HG03045 (cell line): ENCODE measurements around the gene ARFIP1.

Experiments used
- ATAC-seq: cut with Tn5 transposase; IDR thresholded peaks from one replicate; pipeline ENCODE4 v1.9.1; 2021; ENCODE audit warnings: mild to moderate bottlenecking, moderate library complexity; ENCODE audit not compliant: unreplicated experiment

Gene ARFIP1

GRCh38 chr4:152936446-152937335 lies 156.9 kb downstream of the ARFIP1 start:
- no peak for ATAC-seq

- peak; percentile 28 for ATAC-seq
Observed at GRCh38 chr4:152937336-152938236, 157.8 kb downstream of the ARFIP1 start.

GRCh38 chr4:152938237-152938947 lies 158.6 kb downstream of the ARFIP1 start:
- no peak for ATAC-seq

GRCh38 chr4:152939621-152940020 lies 159.9 kb downstream of the ARFIP1 start:
- ATAC-seq = no peak

- no peak for ATAC-seq
Observed at GRCh38 chr4:152940461-152940860, 160.7 kb downstream of the ARFIP1 start.

GRCh38 chr4:152941411-152941810 lies 161.7 kb downstream of the ARFIP1 start:
- ATAC-seq = no peak

GRCh38 chr4:152942346-152942745 lies 162.6 kb downstream of the ARFIP1 start:
- no peak for ATAC-seq

- ATAC-seq = no peak
Observed at GRCh38 chr4:152943672-152944071, 163.9 kb downstream of the ARFIP1 start.

- no peak for ATAC-seq
Observed at GRCh38 chr4:152944666-152945320, 165.0 kb downstream of the ARFIP1 start.

GRCh38 chr4:152945639-152946038 lies 165.9 kb downstream of the ARFIP1 start:
- no peak for ATAC-seq

- ATAC-seq = no peak
Observed at GRCh38 chr4:152946446-152946845, 166.7 kb downstream of the ARFIP1 start.

- ATAC-seq = no peak
Observed at GRCh38 chr4:152947311-152947710, 167.6 kb downstream of the ARFIP1 start.

GRCh38 chr4:152949930-152950329 lies 170.2 kb downstream of the ARFIP1 start:
- no peak for ATAC-seq

GRCh38 chr4:152950402-152951274 lies 170.9 kb downstream of the ARFIP1 start:
- ATAC-seq = no peak

- no peak for ATAC-seq
Observed at GRCh38 chr4:152951348-152951747, 171.6 kb downstream of the ARFIP1 start.

- ATAC-seq = no peak
Observed at GRCh38 chr4:152953514-152953913, 173.8 kb downstream of the ARFIP1 start.

- no peak for ATAC-seq
Observed at GRCh38 chr4:152954741-152955140, 175.0 kb downstream of the ARFIP1 start.

- ATAC-seq = no peak
Observed at GRCh38 chr4:152956147-152956546, 176.4 kb downstream of the ARFIP1 start.

- no peak for ATAC-seq
Observed at GRCh38 chr4:152956650-152957436, 177.1 kb downstream of the ARFIP1 start.
